Mononuclear cell (primary cell): ENCODE data around the gene ASIC3. TPM values are rescaled to one million over a fixed set of nuclear protein-coding genes. Genes with fewer than 3 reads are reported as not detected.

ENCODE experiments used
- H3K27me3 ChIP-seq: 2 replicates; pipeline ENCODE4 v1.6.0; 2011; ENCODE audit warnings: low read length, control low read depth; ENCODE audit not compliant: insufficient read depth
- H3K4me1 ChIP-seq: 2 replicates; pipeline ENCODE4 v1.5.1; 2011; ENCODE audit warnings: mild to moderate bottlenecking, low read length, control low read depth; ENCODE audit not compliant: insufficient read depth
- H3K4me3 ChIP-seq: 2 replicates; pipeline ENCODE4 v1.5.1; 2011; ENCODE audit warnings: mild to moderate bottlenecking, low read length, moderate library complexity
- H3K9me3 ChIP-seq: 2 replicates; pipeline ENCODE4 v1.5.1; 2011; ENCODE audit warnings: low read depth, mild to moderate bottlenecking, control low read depth, low read length
- total RNA-seq: library from RNA; depleted of rRNA; stranded (reverse); fragments of >200 nt; gene quantifications from one replicate; pipeline ENCODE4 v1.2.3, GENCODE V29; 2012

Gene ASIC3
- total RNA-seq = 0.84 TPM

GRCh38 chr7:151047976-151048815 lies at the start of gene ASIC3:
ASIC3 (plus strand) TSS chr7:151048531; CDS start chr7:151048886, 355 bp downstream.
- Histone ChIP-seq H3K27me3 (no peaks in the 10 kb centered on the region), H3K4me3 (no peak within 1 kb of the TSS), H3K9me3 (no peaks in the 10 kb centered on the region), H3K4me1 (peaks cover 10% of the 10 kb centered on the region)

GRCh38 chr7:150999001-150999400 lies 49.3 kb upstream of the ASIC3 start:
- Histone ChIP-seq H3K4me3 (no peak overlapping the region), H3K27me3 (no peaks in the 10 kb centered on the region), H3K4me1 (peaks cover 22% of the 10 kb centered on the region), H3K9me3 (no peaks in the 10 kb centered on the region)

- Histone ChIP-seq H3K27me3 (no peaks in the 10 kb centered on the region), H3K9me3 (no peaks in the 10 kb centered on the region), H3K4me1 (peaks cover 15% of the 10 kb centered on the region), H3K4me3 (no peak overlapping the region)
Observed at GRCh38 chr7:150999497-151000230, 48.7 kb upstream of the ASIC3 start.

GRCh38 chr7:151000897-151001495 lies 47.3 kb upstream of the ASIC3 start:
- Histone ChIP-seq H3K4me3 (no peak overlapping the region), H3K4me1 (peaks cover 9% of the 10 kb centered on the region), H3K27me3 (no peaks in the 10 kb centered on the region), H3K9me3 (no peaks in the 10 kb centered on the region)

GRCh38 chr7:151001546-151001945 lies 46.8 kb upstream of the ASIC3 start:
- no peaks in the 10 kb centered on the region for H3K9me3 ChIP-seq
- no peak overlapping the region for H3K4me3 ChIP-seq
- H3K4me1 ChIP-seq = peaks cover 8% of the 10 kb centered on the region
- H3K27me3 ChIP-seq = no peaks in the 10 kb centered on the region

GRCh38 chr7:151003572-151003971 lies 44.8 kb upstream of the ASIC3 start:
- H3K4me1 ChIP-seq = peaks cover 18% of the 10 kb centered on the region

GRCh38 chr7:151005566-151005965 lies 42.8 kb upstream of the ASIC3 start:
- Histone ChIP-seq H3K9me3 (no peaks in the 10 kb centered on the region), H3K4me1 (peaks cover 37% of the 10 kb centered on the region), H3K4me3 (no peak overlapping the region), H3K27me3 (no peaks in the 10 kb centered on the region)

More at GRCh38 chr7:151003572-151003971, 44.8 kb upstream of the ASIC3 start:
- H3K27me3 ChIP-seq = no peaks in the 10 kb centered on the region
- H3K9me3 ChIP-seq = no peaks in the 10 kb centered on the region
- H3K4me3 ChIP-seq = no peak overlapping the region

- Histone ChIP-seq H3K4me3 (no peak overlapping the region), H3K27me3 (no peaks in the 10 kb centered on the region), H3K9me3 (no peaks in the 10 kb centered on the region), H3K4me1 (peaks cover 44% of the 10 kb centered on the region)
Observed at GRCh38 chr7:151006590-151007300, 41.6 kb upstream of the ASIC3 start.

- peaks cover 49% of the 10 kb centered on the region for H3K4me1 ChIP-seq
- no peaks in the 10 kb centered on the region for H3K9me3 ChIP-seq
- peaks cover 3% of the 10 kb centered on the region for H3K27me3 ChIP-seq
- no peak overlapping the region for H3K4me3 ChIP-seq
Observed at GRCh38 chr7:151007469-151007898, 40.8 kb upstream of the ASIC3 start.

- peaks cover 55% of the 10 kb centered on the region for H3K4me1 ChIP-seq
- H3K9me3 ChIP-seq = no peaks in the 10 kb centered on the region
- H3K27me3 ChIP-seq = peaks cover 9% of the 10 kb centered on the region
- no peak overlapping the region for H3K4me3 ChIP-seq
Observed at GRCh38 chr7:151008143-151008510, 40.2 kb upstream of the ASIC3 start.

- peaks cover 10% of the 10 kb centered on the region for H3K27me3 ChIP-seq
- no peaks in the 10 kb centered on the region for H3K9me3 ChIP-seq
- H3K4me1 ChIP-seq = peaks cover 58% of the 10 kb centered on the region
- peak overlapping the region; percentile 0 for H3K4me3 ChIP-seq
Observed at GRCh38 chr7:151008511-151009323, 39.6 kb upstream of the ASIC3 start.

- Histone ChIP-seq H3K27me3 (peaks cover 10% of the 10 kb centered on the region), H3K9me3 (no peaks in the 10 kb centered on the region), H3K4me1 (peaks cover 66% of the 10 kb centered on the region), H3K4me3 (no peak overlapping the region)
Observed at GRCh38 chr7:151009327-151010036, 38.8 kb upstream of the ASIC3 start.

- Histone ChIP-seq H3K4me3 (no peak overlapping the region), H3K9me3 (no peaks in the 10 kb centered on the region), H3K27me3 (peaks cover 10% of the 10 kb centered on the region), H3K4me1 (peaks cover 71% of the 10 kb centered on the region)
Observed at GRCh38 chr7:151010037-151010306, 38.4 kb upstream of the ASIC3 start.
